SJSA1 (cell line): Measurements from ENCODE around the gene GTF2H1. TPM values are rescaled to one million over a fixed set of nuclear protein-coding genes. Genes with fewer than 3 reads are reported as not detected.

Experiments
- DNase-seq, 2 experiments: peaks; one replicate each; pipeline ENCODE4 v3.0.0-alpha.2; 2015 to 2020; ENCODE audit warnings: low spot score in 2 of 2, low read depth in 1 of 2
- H3K27ac ChIP-seq: fragments of 250-450 bp; sonication (Bioruptor Pico); 2 replicates; pipeline ENCODE4 v1.5.1; 2020; ENCODE audit warnings: mild to moderate bottlenecking, moderate library complexity
- H3K27me3 ChIP-seq: fragments of 250-450 bp; sonication (Bioruptor Pico); replicated peaks from 2 replicates; pipeline ENCODE4 v1.5.1; 2020; ENCODE audit warnings: mild to moderate bottlenecking, moderate library complexity
- H3K36me3 ChIP-seq: fragments of 250-450 bp; sonication (Bioruptor Pico); 2 replicates; pipeline ENCODE4 v1.5.1; 2020; ENCODE audit warnings: mild to moderate bottlenecking
- H3K4me1 ChIP-seq: fragments of 250-450 bp; sonication (Bioruptor Pico); replicated peaks from 2 replicates; pipeline ENCODE4 v1.6.1; 2021; ENCODE audit warnings: mild to moderate bottlenecking
- H3K4me3 ChIP-seq: fragments of 250-450 bp; sonication (Bioruptor Pico); 2 replicates; pipeline ENCODE4 v1.5.1; 2020; ENCODE audit warnings: mild to moderate bottlenecking
- H3K9me3 ChIP-seq: fragments of 250-450 bp; sonication (Bioruptor Pico); replicated peaks from 2 replicates; pipeline ENCODE4 v1.5.1; 2020; ENCODE audit warnings: mild to moderate bottlenecking
- total RNA-seq: library from RNA; depleted of rRNA; stranded (reverse); fragments of >200 nt; shearing (Covaris generic); gene quantifications from 2 replicates; pipeline ENCODE4 v1.2.3, GENCODE V29; 2014

The GTF2H1 gene
- total RNA-seq, 1 experiment from 2014 or later: 121 TPM

DNA sequence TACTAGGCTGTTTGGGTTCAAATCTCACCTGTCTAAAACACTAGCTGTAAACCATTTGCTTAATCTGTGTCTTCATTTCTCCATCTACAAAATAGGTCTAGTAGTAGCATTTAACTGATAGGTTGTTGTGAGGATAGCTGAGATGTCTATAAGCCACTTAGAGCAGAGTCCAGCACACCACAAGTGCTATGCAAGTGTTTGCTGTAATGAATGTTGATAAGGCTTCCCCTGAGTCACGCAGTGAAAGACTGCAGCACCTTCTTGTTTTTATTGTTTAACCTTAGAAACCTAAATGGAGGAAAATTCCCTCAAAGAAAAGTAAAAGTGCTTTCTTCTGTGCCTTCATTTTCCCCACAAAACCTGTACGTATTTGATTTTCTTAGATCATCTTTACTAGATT, 48.9 kb downstream of the GTF2H1 start:
- H3K27ac ChIP-seq: no peak overlapping the region
- no peaks in the 10 kb centered on the region for H3K27me3 ChIP-seq
- H3K9me3 ChIP-seq: no peaks in the 10 kb centered on the region
- 0 out of 2 replicates have a peak, but pooled peaks cover 3% of the 10 kb centered on the region for H3K4me1 ChIP-seq
- no peak overlapping the region for H3K4me3 ChIP-seq
- H3K36me3 ChIP-seq: peaks cover 23% of the 10 kb centered on the region
- no peak for DNase-seq

DNA sequence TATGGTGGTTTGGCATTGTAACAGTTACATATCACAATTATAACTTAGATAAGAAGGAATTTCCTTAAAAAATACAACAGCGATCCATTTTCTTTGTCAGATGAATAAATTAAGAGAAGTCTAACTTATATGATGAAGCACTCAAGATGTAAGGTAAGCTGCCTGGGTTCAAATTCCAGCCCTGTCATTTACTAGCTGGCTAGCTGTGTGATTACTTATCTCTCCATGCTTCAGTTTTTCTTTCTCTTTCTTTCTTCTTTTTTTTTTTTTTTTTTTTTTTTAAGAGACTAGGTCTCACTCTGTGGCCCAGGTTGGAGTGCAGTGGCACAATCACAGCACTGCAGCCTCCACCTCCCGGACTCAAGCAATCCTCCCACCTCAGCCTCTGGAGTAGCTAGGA, 49.8 kb downstream of the GTF2H1 start:
- 0 out of 2 replicates have a peak, but pooled peaks cover 3% of the 10 kb centered on the region for H3K4me1 ChIP-seq
- no peaks in the 10 kb centered on the region for H3K27me3 ChIP-seq
- H3K4me3 ChIP-seq: no peak overlapping the region
- no peak for DNase-seq
- H3K9me3 ChIP-seq: no peaks in the 10 kb centered on the region
- no peak overlapping the region for H3K27ac ChIP-seq
- peaks cover 14% of the 10 kb centered on the region for H3K36me3 ChIP-seq

DNA sequence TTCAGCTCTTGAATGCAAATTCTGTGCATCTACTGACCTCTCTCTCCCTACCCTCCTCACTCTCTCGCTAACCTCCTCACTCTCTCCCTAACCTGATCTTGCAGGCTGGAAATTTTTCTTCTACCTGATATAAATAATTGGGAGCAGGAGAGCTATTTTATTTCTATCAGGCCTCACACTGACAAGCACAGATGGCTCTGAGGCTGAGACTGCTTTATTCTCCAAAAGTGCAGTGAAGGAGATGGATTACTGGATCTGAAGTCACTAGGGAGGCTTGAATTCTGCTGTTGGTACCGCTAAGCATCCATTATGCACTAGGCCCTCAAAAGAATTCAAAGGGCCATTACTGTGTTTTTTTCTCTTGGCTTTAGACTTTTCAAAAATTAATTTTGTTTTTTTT, 52.6 kb downstream of the GTF2H1 start:
- Histone ChIP-seq H3K9me3 (no peaks in the 10 kb centered on the region), H3K27ac (no peak overlapping the region), H3K36me3 (no peaks in the 10 kb centered on the region), H3K4me3 (no peak overlapping the region), H3K4me1 (no peaks in the 10 kb centered on the region; the same call in 1 of the 2 replicates), H3K27me3 (no peaks in the 10 kb centered on the region)
- no peak for DNase-seq

DNA sequence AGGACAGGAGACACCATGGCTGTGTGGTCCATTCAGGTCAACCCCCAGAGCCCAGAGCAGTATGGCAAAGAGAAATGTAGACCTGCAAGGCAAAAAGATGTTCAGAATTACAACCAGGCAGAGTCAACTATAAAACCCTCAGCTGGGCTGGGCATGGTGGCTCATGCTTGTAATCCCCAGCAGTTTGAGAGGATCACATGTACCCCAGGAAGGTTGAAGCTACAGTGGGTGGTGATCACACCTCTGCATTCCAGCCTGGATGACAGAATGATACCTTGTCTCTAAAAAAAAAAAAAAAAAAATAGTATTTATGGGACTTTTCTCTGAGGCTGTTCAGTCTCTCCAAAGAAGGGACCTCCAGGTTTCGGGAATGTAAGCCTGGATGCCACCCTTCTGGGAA, 53.6 kb downstream of the GTF2H1 start:
- H3K4me3 ChIP-seq: no peak overlapping the region
- no peaks in the 10 kb centered on the region for H3K27me3 ChIP-seq
- no peaks in the 10 kb centered on the region for H3K9me3 ChIP-seq
- H3K27ac ChIP-seq: no peak overlapping the region
- no peaks in the 10 kb centered on the region; the same call in 1 of the 2 replicates for H3K4me1 ChIP-seq
- H3K36me3 ChIP-seq: no peaks in the 10 kb centered on the region
- no peak for DNase-seq

DNA sequence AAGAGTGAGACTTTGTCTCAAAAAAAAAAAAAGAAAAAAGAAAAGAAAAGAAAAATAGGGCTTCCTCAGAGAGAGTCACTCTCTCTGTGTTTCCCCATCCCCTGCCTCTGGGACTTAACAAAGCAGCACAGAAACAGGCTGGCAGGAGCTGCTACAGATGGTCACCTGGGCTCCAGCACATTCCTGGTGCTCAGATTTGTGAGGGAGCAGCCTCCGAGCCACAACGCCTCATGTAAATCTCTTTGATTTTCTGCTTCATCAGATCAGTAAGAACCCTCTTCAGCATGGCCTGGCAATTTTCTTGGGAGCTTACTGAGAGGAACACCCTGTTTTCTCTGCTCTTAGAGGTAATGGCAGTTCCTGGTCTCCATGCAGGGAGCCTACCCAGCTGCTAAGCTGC, 56.8 kb downstream of the GTF2H1 start:
- Histone ChIP-seq H3K27me3 (no peaks in the 10 kb centered on the region), H3K27ac (no peak overlapping the region), H3K4me3 (no peak overlapping the region), H3K4me1 (peaks cover 17% of the 10 kb centered on the region), H3K36me3 (no peaks in the 10 kb centered on the region), H3K9me3 (no peaks in the 10 kb centered on the region)
- DNase-seq: no peak

DNA sequence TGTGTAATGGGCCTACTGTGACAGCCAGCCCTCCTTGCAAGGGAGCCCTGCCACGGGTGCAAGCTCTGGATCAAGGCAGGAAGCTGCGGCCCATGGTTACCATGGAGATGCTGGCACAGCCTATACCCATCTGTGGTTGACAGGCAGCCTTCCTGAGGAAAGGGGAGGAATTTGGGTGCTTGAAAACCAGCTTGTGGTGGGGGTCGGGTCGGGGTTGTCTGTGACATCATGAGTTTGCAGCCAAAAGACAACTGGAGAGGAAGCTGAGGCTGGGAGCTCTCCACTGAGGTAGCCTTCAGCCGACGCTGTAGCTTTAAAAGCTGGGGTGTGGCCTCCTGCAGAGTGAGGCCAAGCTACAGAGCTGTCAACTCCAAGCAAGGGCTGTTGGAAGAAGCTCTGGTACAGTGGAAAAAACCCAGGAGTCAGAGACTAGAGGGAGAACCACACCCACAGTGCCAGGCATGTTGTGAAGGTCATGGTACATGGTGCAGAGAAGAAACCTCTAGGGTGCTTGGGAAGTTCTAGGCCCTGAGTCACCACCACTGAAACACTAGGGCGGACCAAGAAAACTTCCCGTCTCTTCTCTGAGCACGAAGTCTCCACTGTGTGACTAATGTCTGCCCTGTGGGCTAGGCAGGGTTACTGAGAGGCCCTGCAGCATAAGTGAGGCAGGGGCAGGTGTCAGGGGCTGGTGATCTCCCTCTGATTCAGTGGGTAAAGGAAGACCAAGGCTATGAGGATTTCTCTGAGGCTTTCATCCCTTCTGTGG, 61.2 kb downstream of the GTF2H1 start:
- DNase-seq: peak; percentile 96 to 97
- H3K4me3 ChIP-seq: no peak overlapping the region
- peak overlapping the region; percentile 87 for H3K27ac ChIP-seq
- H3K27me3 ChIP-seq: no peaks in the 10 kb centered on the region
- H3K9me3 ChIP-seq: no peaks in the 10 kb centered on the region
- no peaks in the 10 kb centered on the region for H3K36me3 ChIP-seq
- H3K4me1 ChIP-seq: peaks cover 26% of the 10 kb centered on the region

DNA sequence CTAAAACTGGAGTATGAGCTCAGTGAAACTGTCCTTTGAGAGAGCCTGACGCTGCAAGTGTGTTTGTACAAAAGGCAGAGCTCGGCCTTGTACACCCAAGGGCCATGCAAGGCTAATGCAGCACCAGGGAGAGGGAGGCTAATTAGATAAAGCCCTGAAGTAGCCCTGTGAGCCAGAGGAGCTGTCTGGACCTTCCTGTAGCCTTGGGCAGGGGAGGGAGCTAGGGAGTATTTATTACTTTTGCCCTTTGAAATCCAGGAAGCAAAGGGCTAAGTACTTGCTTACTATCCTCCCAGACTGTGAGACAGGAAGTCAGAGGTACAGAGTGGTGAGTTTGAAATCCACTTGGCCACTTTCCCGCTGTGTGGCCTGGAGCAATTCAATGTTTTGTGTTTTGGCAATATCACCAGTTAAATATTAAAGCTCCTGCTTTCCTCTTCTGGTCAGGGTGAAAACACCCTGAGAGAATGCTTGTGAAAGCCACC, 61.8 kb downstream of the GTF2H1 start:
- DNase-seq: peak; percentile 66 to 87
- Histone ChIP-seq H3K27ac (peak overlapping the region; percentile 87), H3K4me3 (no peak overlapping the region), H3K9me3 (no peaks in the 10 kb centered on the region), H3K36me3 (no peaks in the 10 kb centered on the region), H3K4me1 (peaks cover 26% of the 10 kb centered on the region), H3K27me3 (no peaks in the 10 kb centered on the region)

DNA sequence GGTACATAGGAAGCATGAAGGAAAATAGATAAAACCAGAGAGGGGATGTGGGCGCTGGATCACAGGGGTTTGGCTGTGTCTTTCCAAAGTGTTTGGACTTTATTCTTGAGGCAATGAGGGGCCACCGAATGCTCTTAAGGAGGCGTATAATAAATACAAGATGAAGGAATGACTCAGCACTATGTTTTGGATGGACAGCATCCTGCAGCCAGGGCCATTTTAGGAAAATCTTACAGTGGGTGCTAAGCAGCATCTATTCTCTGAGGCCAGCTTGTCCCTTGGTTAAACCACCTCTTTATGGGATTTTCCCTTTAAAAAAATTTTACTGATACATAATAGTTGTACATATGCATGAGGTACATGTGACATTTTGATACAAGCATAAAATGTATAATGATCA, 67.7 kb downstream of the GTF2H1 start:
- H3K4me3 ChIP-seq: no peak overlapping the region
- H3K36me3 ChIP-seq: peaks cover 7% of the 10 kb centered on the region
- H3K4me1 ChIP-seq: peaks cover 9% of the 10 kb centered on the region
- no peaks in the 10 kb centered on the region for H3K9me3 ChIP-seq
- DNase-seq: no peak
- H3K27ac ChIP-seq: no peak overlapping the region
- H3K27me3 ChIP-seq: no peaks in the 10 kb centered on the region

DNA sequence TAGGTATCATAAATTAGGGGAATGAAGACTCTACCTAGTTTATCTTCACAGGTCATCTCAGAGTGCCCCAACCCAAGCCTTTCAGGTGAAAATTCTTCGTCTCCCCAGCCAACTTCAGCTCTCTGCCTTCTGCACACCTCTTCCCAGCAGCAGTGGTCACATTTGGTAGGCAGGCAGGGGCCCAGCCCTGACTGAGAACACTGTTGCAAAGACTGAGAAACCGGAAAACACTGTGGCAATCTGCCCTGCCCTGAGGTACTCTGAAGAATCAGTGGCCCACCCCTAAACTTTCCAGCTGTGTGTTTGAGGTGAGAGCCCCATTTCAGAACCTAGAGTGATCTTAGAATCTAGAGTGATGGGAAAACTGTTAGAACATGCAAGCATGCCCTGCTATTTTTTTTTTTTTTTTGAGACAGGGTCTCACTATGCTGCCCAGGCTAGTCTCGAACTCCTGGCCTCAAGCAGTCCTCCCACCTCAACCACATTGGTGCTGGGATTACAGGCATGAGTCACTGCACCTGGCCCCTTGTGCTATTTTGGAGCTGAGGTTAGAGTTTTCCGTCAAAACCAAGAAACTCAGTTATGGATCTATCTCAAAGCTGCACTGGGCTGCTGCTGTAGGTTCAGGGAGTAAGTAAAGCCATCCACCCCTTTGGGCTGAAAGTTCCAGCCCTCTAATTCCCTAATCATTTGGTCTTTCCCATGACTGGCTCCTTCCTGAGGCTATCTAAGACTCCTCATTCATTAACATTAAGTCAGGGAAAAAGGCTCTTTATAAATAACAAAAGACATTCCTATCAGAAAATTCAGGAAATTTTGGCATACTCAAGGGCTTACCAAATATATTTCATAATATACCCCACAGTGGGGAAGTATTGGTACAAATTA, 70.3 kb downstream of the GTF2H1 start:
- Histone ChIP-seq H3K9me3 (no peaks in the 10 kb centered on the region), H3K36me3 (peaks cover 28% of the 10 kb centered on the region), H3K27ac (no peak overlapping the region), H3K4me3 (no peak overlapping the region), H3K4me1 (peaks cover 14% of the 10 kb centered on the region), H3K27me3 (no peaks in the 10 kb centered on the region)
- no peak for DNase-seq

DNA sequence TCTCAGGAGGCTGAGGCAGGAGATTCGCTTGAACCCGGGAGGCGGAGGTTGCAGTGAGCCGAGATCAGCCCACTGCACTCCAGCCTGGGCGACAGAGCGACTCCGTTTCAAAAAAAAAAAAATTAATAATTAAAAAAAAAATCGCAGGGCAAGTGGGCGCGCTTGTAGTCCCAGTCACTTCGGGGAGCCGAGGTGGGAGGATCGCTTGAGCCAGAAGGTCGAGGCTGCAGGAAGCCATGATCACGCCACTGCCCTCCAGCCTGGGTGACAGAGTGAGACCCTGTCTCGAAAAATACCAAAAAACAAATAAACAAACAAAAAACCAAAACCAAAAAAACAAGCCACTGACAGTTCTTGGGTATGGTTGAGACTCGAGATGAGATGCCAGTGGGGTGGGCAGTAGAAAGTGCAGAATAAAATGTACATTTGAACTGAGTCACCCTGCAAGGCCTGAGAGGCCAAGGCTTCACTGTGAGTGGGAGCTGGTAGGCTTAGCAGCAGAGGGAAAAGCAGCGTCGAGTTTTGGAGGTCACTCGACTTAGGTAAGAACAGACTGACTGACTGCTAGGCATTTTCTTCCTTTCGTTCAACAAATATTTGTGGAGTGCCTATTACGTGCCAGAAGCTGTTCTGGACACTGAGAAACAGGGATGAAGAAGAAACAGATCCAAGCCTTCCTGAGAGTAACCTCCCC, 71.4 kb downstream of the GTF2H1 start:
- peaks cover 39% of the 10 kb centered on the region for H3K36me3 ChIP-seq
- peak overlapping the region; percentile 71 for H3K4me3 ChIP-seq
- no peaks in the 10 kb centered on the region for H3K9me3 ChIP-seq
- H3K4me1 ChIP-seq: peaks cover 14% of the 10 kb centered on the region
- H3K27me3 ChIP-seq: no peaks in the 10 kb centered on the region
- H3K27ac ChIP-seq: peak overlapping the region; percentile 58
- no peak for DNase-seq

DNA sequence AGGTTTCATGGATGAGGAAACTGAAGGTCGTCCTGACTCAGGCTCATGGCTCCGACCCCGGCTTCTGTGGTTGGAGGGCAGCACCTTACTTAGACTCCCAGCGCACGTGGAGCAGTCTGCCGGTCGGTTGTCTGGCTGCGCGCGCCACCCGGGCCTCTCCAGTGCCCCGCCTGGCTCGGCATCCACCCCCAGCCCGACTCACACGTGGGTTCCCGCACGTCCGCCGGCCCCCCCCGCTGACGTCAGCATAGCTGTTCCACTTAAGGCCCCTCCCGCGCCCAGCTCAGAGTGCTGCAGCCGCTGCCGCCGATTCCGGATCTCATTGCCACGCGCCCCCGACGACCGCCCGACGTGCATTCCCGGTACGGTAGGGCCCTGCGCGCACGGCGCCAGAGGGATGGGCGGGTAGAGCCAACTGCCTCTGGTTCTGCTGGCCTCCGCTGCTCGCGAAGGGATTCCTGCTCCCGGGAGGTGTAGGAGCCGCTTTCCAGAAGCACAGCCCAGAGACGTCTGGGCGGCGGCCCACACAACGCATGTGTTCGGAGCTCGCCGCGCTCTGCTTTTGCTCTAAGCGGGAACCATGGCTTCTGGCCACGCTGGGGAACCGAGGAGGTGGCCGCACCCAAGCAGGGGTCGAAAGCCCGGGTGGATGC, 72.0 kb downstream of the GTF2H1 start, which contains the start of gene LDHA:
LDHA (plus strand) TSS at position 289 of the 653 bp plus-strand sequence. CDS start 2,280 bp downstream, outside the sequence.
- peak within 1 kb of the TSS; percentile 58 for H3K27ac ChIP-seq
- peak; percentile 96 to 100 for DNase-seq
- peaks cover 14% of the 10 kb centered on the region for H3K4me1 ChIP-seq
- peaks cover 45% of the 10 kb centered on the region for H3K36me3 ChIP-seq
- no peaks in the 10 kb centered on the region for H3K9me3 ChIP-seq
- H3K27me3 ChIP-seq: no peaks in the 10 kb centered on the region
- peak within 1 kb of the TSS; percentile 71 for H3K4me3 ChIP-seq

DNA sequence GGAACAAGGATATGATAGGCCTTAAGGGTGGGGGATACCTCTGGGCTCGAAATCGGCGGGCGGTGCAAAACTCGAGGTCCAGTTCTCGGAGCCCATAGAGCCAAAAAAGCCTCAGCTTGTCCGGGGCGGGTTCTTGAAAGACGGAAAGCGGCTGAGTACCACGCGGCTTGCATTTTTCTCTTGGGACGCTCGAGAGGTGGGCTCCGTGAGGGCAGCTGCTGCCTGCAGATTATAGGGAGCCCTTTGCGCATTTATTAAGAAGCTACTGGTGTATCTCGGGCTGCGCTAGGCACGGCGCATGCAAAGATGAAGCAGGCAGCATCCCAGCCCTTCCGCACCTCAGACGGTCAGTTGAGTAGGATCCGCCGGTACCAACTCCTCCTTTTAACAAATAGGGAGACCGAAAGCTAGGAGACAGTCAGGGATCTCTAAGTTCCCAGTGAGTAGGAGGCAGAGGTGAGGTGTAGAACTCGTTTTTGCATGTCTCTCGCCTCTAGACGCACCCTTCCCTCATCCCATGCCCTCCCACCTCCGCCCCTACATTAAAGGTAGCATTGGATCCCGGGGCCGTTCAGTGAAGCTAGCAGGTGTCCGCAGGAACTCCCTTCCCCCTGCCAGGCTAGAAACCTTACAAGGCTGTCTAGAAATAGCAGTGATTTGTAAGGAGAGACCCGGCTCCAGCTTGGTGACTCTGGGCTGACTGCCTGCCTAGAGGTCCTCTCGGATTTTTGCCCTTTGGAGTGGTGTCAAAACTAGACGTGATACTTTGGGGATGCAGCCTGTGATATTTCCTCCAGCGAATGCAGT, 72.8 kb downstream of the GTF2H1 start:
- H3K9me3 ChIP-seq: no peaks in the 10 kb centered on the region
- DNase-seq: peak in 1 of 2 experiments; percentile 56
- H3K4me1 ChIP-seq: peaks cover 14% of the 10 kb centered on the region
- H3K36me3 ChIP-seq: peaks cover 53% of the 10 kb centered on the region
- peak overlapping the region; percentile 58 for H3K27ac ChIP-seq
- peak overlapping the region; percentile 71 for H3K4me3 ChIP-seq
- H3K27me3 ChIP-seq: no peaks in the 10 kb centered on the region
